ENCODE data around the gene OR52E1.

Gene OR52E1

DNA sequence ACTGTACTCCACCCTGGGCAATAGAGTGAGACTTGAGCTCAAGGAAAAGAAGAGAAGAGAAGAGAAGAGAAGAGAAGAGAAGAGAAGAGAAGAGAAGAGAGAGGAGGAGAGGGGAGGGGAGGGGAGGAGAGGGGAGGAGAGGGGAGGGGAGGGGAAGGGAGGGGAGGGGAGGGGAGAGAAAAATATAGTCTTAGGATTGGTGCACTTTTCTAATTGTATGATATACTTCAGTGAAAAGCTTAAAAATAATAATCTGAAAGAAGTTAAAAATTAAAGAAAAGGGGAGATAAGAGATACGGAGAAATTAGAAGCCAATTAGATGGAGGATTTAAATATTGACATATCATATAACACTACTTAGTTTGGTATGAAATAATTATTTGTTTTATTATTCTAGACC is 49.5 kb downstream of the OR52E1 start:
- no peak for DNase-seq
